DMS153 treated with DMSO at 0.1 percent for 48 hours (cell line): ENCODE measurements around the gene TSNAX.
"Not testable (repeated sequence)": the region's sequence is repeated elsewhere in the genome, so short reads cannot be mapped to it uniquely, and the experiment has no call there.

Experiments
- DNase-seq: peaks from one replicate; lab custom pipeline; 2025; ENCODE audit not compliant: unreplicated experiment; lab: John Stamatoyannopoulos, UW

TSNAX gene, protein sequence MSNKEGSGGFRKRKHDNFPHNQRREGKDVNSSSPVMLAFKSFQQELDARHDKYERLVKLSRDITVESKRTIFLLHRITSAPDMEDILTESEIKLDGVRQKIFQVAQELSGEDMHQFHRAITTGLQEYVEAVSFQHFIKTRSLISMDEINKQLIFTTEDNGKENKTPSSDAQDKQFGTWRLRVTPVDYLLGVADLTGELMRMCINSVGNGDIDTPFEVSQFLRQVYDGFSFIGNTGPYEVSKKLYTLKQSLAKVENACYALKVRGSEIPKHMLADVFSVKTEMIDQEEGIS

GRCh38 chr1:231528172-231529029, at the start of gene TSNAX:
Gene TSNAX, plus strand, starts transcription at chr1:231528669. Its CDS starts 142 bp downstream, at chr1:231528811.
- peak; percentile 100 for DNase-seq

- no peak for DNase-seq
Observed at GRCh38 chr1:231478811-231479210, 49.7 kb upstream of the TSNAX start.

- DNase-seq, result no peak
Observed at GRCh38 chr1:231480008-231480407, 48.5 kb upstream of the TSNAX start.

- DNase-seq, result no peak
Observed at GRCh38 chr1:231481289-231481688, 47.2 kb upstream of the TSNAX start.

GRCh38 chr1:231485029-231485784, 43.3 kb upstream of the TSNAX start:
- no peak for DNase-seq

- no peak for DNase-seq
Observed at GRCh38 chr1:231487019-231487418, 41.5 kb upstream of the TSNAX start.

GRCh38 chr1:231487910-231488309, 40.6 kb upstream of the TSNAX start:
- DNase-seq, result no peak

DNA sequence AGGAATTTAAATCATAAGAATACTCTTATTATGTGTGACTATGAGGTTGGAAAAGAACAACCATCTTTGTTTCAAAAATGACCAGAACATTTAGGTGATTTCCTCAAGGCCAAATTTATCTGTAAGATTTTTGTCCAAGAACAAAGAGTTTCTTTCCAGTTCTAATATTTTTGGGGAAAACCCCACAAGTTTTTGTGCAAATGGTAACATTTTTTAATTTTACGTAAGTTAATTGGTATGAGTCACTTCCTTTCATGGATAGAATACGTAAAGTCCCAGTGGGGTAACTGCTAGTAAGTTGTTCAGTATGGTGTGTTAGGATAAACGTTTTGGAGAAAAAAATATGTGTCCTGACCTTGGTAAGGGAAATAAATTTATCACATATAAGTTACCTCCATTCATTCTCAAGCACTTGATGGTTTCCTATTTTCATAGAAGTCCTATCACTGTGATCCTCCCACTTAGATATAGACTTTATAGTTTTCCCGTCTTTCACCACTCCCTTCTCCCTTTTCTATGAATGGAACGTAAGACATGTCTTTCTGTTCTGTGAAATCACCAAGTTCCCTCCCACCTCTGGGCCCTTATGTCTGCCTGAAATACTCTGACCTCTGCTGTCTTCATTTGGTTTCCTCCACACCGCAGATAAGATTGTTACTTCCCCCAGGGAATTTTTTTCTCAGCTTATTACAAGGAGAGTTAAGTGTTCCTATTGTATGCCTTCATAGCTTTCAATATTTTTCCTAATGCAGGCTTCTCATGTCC, 34.9 kb upstream of the TSNAX start:
- no peak for DNase-seq

DNA sequence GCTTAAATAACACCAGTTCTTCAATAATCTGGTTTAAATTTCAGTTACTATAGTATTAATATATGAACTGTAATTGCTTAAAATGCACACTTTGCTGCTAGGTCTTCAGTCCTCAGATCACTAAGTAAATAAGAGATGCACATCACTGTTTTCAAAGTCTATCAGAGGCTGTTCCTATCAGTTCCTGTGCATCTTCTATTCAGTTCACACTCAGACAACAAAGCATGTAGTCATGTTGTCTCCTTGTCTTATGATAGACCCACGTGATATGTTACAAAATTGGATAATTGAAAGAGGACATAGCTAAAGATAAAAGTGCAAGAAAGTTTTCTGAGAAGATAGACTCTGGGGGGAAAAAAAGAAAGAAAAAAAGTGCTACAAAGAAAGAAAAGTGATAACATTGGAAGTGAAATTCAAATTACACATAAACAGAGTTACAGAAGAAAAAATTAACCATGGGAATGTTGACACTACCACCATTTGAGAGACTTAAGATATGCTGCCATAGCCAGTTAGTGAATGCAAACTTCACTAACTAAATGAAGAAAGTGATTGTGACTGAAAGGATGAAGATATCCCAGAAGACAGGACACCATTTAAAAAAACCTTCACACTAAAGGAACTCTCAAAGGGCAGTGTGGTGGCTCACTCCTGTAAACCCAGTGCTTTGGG, 33.9 kb upstream of the TSNAX start:
- DNase-seq, result no peak

- DNase-seq, result no peak
Observed at GRCh38 chr1:231497629-231498152, 30.8 kb upstream of the TSNAX start.

DNA sequence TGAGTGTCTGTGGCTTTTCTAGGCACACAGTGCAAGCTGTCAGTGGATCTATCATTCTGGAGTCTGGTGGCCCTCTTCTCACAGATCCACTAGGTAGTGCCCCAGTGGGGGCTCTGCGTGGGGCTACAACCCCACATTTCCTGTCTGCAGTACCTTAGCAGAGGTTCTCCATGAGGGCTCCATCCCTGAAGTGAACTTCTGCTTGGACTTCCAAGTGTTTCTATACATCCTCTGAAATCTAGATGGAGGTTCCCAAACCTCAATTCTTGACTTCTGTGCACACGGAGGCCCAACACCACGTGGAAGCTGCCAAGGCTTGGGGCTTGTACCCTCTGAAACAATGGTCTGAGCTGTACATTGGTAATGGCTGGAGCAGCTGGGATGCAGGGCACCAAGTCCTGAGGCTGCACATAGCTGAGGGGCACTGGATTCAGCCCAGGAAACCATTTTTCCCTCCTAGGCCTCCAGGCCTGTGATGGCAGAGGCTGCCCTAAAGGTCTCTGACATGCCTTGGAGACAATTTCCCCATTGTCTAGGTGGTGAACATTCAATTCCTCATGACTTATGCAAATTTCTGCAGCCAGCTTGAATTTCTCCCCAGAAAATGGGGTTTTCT, 29.2 kb upstream of the TSNAX start:
- DNase-seq, result no peak

DNA sequence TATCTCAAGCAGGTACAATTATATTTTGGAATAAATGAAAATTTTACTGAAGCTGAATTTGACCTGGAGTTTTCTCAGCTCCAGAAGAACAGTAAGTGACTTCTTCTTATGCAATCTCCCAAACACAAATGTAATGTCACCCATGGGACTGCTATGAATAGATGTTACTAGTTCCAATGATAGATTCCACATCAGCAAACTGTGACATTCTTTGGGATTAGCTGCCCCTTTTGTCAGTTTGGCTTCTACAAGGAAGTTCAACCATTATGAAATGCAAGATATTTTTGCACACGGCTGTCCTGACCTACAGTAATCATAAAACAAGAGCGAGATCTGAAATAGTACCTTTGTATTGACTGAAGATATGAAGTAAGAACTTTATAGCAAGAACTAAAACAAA, 27.8 kb upstream of the TSNAX start:
- no peak for DNase-seq

DNA sequence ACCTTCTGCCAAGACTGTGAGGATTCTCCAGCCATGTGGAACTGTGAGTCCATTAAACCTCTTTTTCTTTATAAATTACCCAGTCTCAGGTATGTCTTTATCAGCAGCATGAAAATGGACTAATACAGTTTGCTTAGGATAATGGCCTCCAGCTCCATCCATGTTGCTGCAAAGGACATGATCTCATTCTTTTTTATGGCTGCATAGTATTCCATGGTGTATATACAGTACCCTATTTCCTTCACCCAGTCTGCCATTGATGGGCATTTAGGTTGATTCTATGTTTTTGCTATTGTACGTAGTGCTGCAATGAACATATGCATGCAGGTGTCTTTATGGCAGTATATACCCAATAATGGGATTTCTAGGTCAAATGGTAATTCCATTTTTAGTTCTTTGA, 25.3 kb upstream of the TSNAX start:
- not testable (repeated sequence) for DNase-seq

DNA sequence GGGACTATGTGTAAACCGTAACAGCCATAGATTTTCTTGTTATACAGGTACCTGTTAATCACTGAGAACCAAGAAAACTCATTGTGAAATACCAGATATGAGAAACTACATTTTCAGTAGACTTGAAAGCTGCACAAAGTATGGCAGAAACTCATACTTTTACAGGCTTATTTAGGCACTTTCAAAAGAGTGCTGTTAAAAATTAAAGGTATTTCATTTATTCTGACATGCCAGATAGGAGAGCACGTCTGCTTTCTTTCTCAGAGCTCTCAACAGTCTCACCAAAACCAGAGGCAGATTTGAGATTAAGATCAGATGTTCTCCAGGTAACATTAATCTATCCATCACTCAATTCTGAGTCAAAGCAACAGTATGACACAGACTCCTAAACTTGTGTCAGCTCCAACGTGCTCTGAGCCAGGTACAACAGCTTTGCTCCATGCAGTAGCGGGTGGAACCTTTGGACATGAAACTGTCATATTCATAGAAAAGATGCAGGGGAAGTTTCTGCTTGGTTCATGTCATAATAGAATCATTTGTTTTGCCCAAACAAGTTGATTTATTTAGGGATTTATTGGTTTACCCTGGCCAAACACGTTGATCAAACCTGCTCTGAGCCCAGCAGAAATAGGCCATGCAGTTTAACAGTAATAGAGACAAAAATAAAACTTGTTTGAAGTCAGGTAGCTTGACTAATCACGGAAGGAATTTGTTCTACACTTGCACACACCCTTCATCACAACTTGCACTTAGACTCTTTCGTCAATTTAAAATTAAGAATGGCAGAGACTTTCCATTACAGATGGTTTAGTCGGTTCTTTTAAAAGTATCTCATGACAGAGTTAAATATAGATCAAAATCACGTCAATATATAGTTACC, 20.8 kb upstream of the TSNAX start:
- no peak for DNase-seq

- no peak for DNase-seq
Observed at GRCh38 chr1:231508497-231508896, 20.0 kb upstream of the TSNAX start.

DNA sequence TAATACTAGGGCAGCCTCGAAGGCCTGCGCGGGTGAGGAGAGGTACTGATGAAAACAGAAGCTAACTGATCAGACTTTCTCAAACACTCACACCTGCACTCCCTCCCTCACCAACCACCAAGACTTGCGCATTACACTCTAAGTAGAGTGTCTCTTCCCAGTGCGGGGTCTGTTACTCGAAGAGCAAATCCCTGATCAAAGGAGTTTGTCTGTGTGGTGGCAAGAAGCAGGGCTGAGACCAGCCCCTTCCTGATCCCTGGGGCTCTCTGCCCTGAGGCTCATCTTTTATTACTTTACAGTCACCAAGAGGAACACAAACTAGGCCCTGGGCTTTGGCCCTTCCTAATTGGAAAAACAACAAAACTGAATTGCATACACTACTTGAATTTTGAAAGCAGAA, 19.5 kb upstream of the TSNAX start:
- DNase-seq, result no peak

DNA sequence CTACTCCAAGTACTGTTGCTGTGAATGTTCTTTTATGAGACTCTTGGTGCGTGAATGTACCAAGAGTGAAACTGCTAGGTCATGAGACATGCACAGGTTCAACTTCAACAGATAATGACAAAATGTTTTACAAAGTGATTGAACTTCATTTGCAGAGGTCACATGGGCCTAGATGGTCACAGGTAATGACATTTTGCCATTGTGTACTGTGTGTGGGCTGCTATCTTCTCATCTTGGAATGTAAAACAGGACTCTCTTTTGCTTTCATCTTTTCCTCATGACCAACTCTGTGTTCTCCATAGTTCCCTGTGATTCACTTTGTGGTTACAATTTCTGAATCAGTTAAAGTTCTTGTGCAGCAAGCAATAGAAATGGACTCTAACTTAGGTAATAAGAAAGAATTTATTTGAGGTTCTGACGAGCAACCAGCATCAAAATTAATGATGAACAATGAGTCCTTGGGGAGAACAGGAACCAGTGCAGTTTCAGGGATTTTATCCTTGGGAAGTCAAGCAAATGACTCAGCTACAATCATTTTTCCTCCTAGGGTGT, 16.2 kb upstream of the TSNAX start:
- DNase-seq, result no peak

- no peak for DNase-seq
Observed at GRCh38 chr1:231515748-231516147, 12.7 kb upstream of the TSNAX start.
